Ovary (tissue), 9 donors: ENCODE data around the gene KCTD3. TPM values are rescaled to one million over a fixed set of nuclear protein-coding genes. Genes with fewer than 3 reads are reported as not detected.

Experiments used
- DNase-seq, 5 donors: peaks; one replicate each; pipeline ENCODE4 v3.0.0-alpha.2; 2019 to 2020
- H3K27ac ChIP-seq, 2 donors: fragments of 200-600 bp; one replicate each; pipeline versions ENCODE4 v1.5.1 to v1.8.0; 2019 to 2022
- H3K27me3 ChIP-seq: fragments of 200-600 bp; one replicate; pipeline ENCODE4 v1.8.0; 2022
- H3K36me3 ChIP-seq: fragments of 200-600 bp; sonication (generic); one replicate; pipeline ENCODE4 v1.5.1; 2019
- H3K4me1 ChIP-seq: one replicate; pipeline ENCODE4 v1.8.1; 2013; ENCODE audit warnings: mild to moderate bottlenecking, moderate library complexity; ENCODE audit not compliant: insufficient read depth
- H3K4me3 ChIP-seq: fragments of 200-600 bp; sonication (generic); one replicate; pipeline ENCODE4 v1.5.1; 2017
- H3K9me3 ChIP-seq, 2 donors: fragments of 200-600 bp in 1 of 2; sonication (generic) in 1 of 2; one replicate each; pipeline versions ENCODE4 v1.5.1 to v1.8.1; 2013 to 2019; ENCODE audit warnings: mild to moderate bottlenecking in 1 of 2, moderate library complexity in 1 of 2
- CTCF ChIP-seq, 3 donors: fragments of 450-650 bp in 2 of 3; fragments of 200-600 bp in 1 of 3; IDR thresholded peaks; one replicate each; pipeline versions ENCODE4 v1.5.1 to v1.8.0; 2016 to 2022; ENCODE audit warnings: antibody characterized with exemption in 3 of 3, mild to moderate bottlenecking in 1 of 3
- EP300 ChIP-seq: sonication (generic); formaldehyde crosslinking; IDR thresholded peaks from one replicate; pipeline ENCODE4 v1.6.1; 2017; ENCODE audit warnings: antibody characterized with exemption
- POLR2A ChIP-seq: fragments of 450-650 bp; IDR thresholded peaks from one replicate; pipeline ENCODE4 v1.6.1; 2017; ENCODE audit warnings: antibody characterized with exemption, mild to moderate bottlenecking, moderate library complexity
- WGBS, 3 donors: extraction: QIAGEN DNeasy Blood & Tissue Kit in 1 of 3; methylation state at CpG; one replicate each; pipeline versions ENCODE4 v1.1.5 to v1.1.7; 2013 to 2017; 5-methylcytosine and 5-hydroxymethylcytosine counted together
- intact Hi-C, 4 donors: fragments of 100-400 bp; cut with DNase I; formaldehyde crosslinking; loops; one replicate each; pipeline versions ENCODE4 v1.11.0 to v1.15.1; 2022 to 2023
- polyA plus RNA-seq, 2 donors: library from polyadenylated mRNA; stranded (reverse); fragments of 200-250 nt in 1 of 2; fragments of 350-450 nt in 1 of 2; fragmentation: Illumina TruSeq in 1 of 2; extraction: RNeasy Lipid Tissue Mini Kit (QIAGEN cat#74804) in 1 of 2; gene quantifications; one replicate each; pipeline ENCODE4 v1.2.3, GENCODE V29; 2013 to 2014
- total RNA-seq, 7 donors: library from RNA; depleted of rRNA in 2 of 7; stranded (reverse); fragments of >200 nt in 2 of 7; fragmentation: NEBNext Ultra II Directional in 3 of 7; extraction: Animal tissue kit (Norgen Biotek cat#: 25700) in 3 of 7; gene quantifications; one replicate each; pipeline versions ENCODE4 v1.1.0 to v1.2.4, GENCODE V29; 2016 to 2023
- donor health status: DM: no; HTN: no; CAD: no; lungs with moderate emphysema.
- donor health status: DM: no; HTN: no; CAD: no.
- donor health status: Bipolar disorder and iron deficiency.
- donor health status: DM: yes; HTN: yes; CAD: no.
- donor health status: DM: no; HTN: no; CAD: no.
- donor health status: DM: yes; HTN: yes; CAD: no.

The KCTD3 gene
- total and polyA plus RNA-seq, 9 donors, result 23.8 to 39.1 (median 28.9) TPM

GRCh38 chr1:215569986-215570824 lies 3.1 kb downstream of the KCTD3 start:
- intact Hi-C loops, result no loop called here
- no peak overlapping the region for H3K27ac ChIP-seq

GRCh38 chr1:215581896-215582295 lies 14.8 kb downstream of the KCTD3 start:
- Histone ChIP-seq H3K27me3 (no peaks in the 10 kb centered on the region), H3K9me3 (no peaks in the 10 kb centered on the region), H3K27ac (no peak overlapping the region), H3K4me3 (no peak overlapping the region), H3K36me3 (no peaks in the 10 kb centered on the region), H3K4me1 (no peaks in the 10 kb centered on the region)
- WGBS, 3 donors, result 90 to 96% (median 95%) methylated on average over 2 of the region's 2 CpGs
- DNase-seq, result no peak
- intact Hi-C loops, result no loop called here
- TF ChIP-seq EP300 (no peak), POLR2A (no peak), CTCF (IDR thresholded peaks at IDR 0.05) (no peak)

More at GRCh38 chr1:215569986-215570824, 3.1 kb downstream of the KCTD3 start:
- H3K36me3 ChIP-seq, result no peaks in the 10 kb centered on the region
- WGBS, 3 donors, result 59 to 68% (median 64%) methylated on average over 3 of the region's 3 CpGs
- DNase-seq, result no peak
- H3K27me3 ChIP-seq, result no peaks in the 10 kb centered on the region
- TF ChIP-seq CTCF (IDR thresholded peaks at IDR 0.05) (no peak), POLR2A (no peak), EP300 (no peak)
- no peak overlapping the region for H3K4me3 ChIP-seq
- H3K4me1 ChIP-seq, result peaks cover 6% of the 10 kb centered on the region
- H3K9me3 ChIP-seq, result no peaks in the 10 kb centered on the region

- Histone ChIP-seq H3K36me3 (no peaks in the 10 kb centered on the region), H3K4me3 (no peak overlapping the region), H3K27ac (no peak overlapping the region), H3K4me1 (no peaks in the 10 kb centered on the region), H3K9me3 (no peaks in the 10 kb centered on the region), H3K27me3 (no peaks in the 10 kb centered on the region)
- intact Hi-C loops, result no loop called here
- WGBS, 3 donors, result 90 to 91% (median 91%) methylated on average over 5 of the region's 5 CpGs
- DNase-seq, result no peak
- no peak for TF ChIP-seq EP300
- TF ChIP-seq POLR2A, result no peak
- TF ChIP-seq CTCF (IDR thresholded peaks at IDR 0.05), result no peak
These were observed 16.2 kb downstream of the KCTD3 start for GRCh38 chr1:215583185-215583749.

GRCh38 chr1:215584389-215584788 lies 17.3 kb downstream of the KCTD3 start:
- H3K27ac ChIP-seq, result no peak overlapping the region
- no peaks in the 10 kb centered on the region for H3K9me3 ChIP-seq
- H3K27me3 ChIP-seq, result no peaks in the 10 kb centered on the region
- no peak for TF ChIP-seq CTCF (IDR thresholded peaks at IDR 0.05)
- no peak for TF ChIP-seq POLR2A
- no peak for TF ChIP-seq EP300
- 88 to 96% (median 93%) methylated on average over 1 of the region's 1 CpG for WGBS, 3 donors
- no peak for DNase-seq
- H3K4me1 ChIP-seq, result no peaks in the 10 kb centered on the region
- intact Hi-C loops, result no loop called here
- H3K36me3 ChIP-seq, result no peaks in the 10 kb centered on the region
- no peak overlapping the region for H3K4me3 ChIP-seq
